MCF 10A (cell line): Measurements from ENCODE around the gene SURF4. TPM values are rescaled to one million over a fixed set of nuclear protein-coding genes. Genes with fewer than 3 reads are reported as not detected.

ENCODE experiments used
- BruUV-seq: library from RNA; stranded (reverse); fragments of 400-500 nt; replicated peaks from 2 replicates; lab custom pipeline; 2021; lab: Mats Ljungman, UMichigan
- CTCF ChIA-PET: fragments of 300-600 bp; sonication (Branson Sonifier 250); formaldehyde crosslinking; extraction: SDS; loops from one replicate; lab custom pipeline; 2021; ENCODE audit warnings: antibody characterized with exemption, inconsistent platforms; lab: Yijun Ruan, JAX
- POLR2A ChIA-PET: fragments of 300-600, 350-650 bp; sonication (Branson Sonifier 250); formaldehyde crosslinking; extraction: SDS; loops from one replicate; lab custom pipeline; 2020; ENCODE audit warnings: antibody characterized with exemption, inconsistent platforms; lab: Yijun Ruan, JAX
- DNase-seq: peaks from one replicate; pipeline ENCODE4 v3.0.0-alpha.2; 2018; ENCODE audit not compliant: unreplicated experiment
- H3K27ac Mint-ChIP-seq: one replicate; pipeline ENCODE4 v1.8.0; 2022; ENCODE audit warnings: mild to moderate bottlenecking, low read depth, mixed read lengths; ENCODE audit not compliant: unreplicated experiment
- H3K27me3 Mint-ChIP-seq: one replicate; pipeline ENCODE4 v1.8.0; 2022; ENCODE audit warnings: mixed read lengths; ENCODE audit not compliant: insufficient read depth, unreplicated experiment
- H3K36me3 Mint-ChIP-seq: one replicate; pipeline ENCODE4 v1.8.0; 2022; ENCODE audit warnings: mild to moderate bottlenecking, moderate library complexity, mixed read lengths; ENCODE audit not compliant: insufficient read depth, unreplicated experiment
- H3K4me1 Mint-ChIP-seq: one replicate; pipeline ENCODE4 v1.8.0; 2022; ENCODE audit warnings: mixed read lengths; ENCODE audit not compliant: insufficient read depth, unreplicated experiment
- H3K4me3 Mint-ChIP-seq: one replicate; pipeline ENCODE4 v1.8.0; 2022; ENCODE audit warnings: mild to moderate bottlenecking, moderate library complexity, mixed read lengths; ENCODE audit not compliant: unreplicated experiment
- H3K9me3 Mint-ChIP-seq: one replicate; pipeline ENCODE4 v1.8.0; 2022; ENCODE audit warnings: mixed read lengths; ENCODE audit not compliant: unreplicated experiment
- intact Hi-C: fragments of 100-400 bp; cut with micrococcal nuclease; formaldehyde crosslinking; loops from 2 replicates; pipeline ENCODE4 v1.14.1; 2022
- total RNA-seq: library from RNA; stranded (reverse); gene quantifications from 2 replicates; pipeline ENCODE4 v1.2.3, GENCODE V29; 2022
- TF ChIP-seq, protein P1 (sequence below): fragments of 200-600 bp; IDR thresholded peaks from one replicate; pipeline ENCODE4 v1.8.0; 2022; ENCODE audit warnings: antibody characterized with exemption, mild to moderate bottlenecking; ENCODE audit not compliant: unreplicated experiment

Gene SURF4
- total RNA-seq, 1 experiment from 2014 or later = 198 TPM

DNA sequence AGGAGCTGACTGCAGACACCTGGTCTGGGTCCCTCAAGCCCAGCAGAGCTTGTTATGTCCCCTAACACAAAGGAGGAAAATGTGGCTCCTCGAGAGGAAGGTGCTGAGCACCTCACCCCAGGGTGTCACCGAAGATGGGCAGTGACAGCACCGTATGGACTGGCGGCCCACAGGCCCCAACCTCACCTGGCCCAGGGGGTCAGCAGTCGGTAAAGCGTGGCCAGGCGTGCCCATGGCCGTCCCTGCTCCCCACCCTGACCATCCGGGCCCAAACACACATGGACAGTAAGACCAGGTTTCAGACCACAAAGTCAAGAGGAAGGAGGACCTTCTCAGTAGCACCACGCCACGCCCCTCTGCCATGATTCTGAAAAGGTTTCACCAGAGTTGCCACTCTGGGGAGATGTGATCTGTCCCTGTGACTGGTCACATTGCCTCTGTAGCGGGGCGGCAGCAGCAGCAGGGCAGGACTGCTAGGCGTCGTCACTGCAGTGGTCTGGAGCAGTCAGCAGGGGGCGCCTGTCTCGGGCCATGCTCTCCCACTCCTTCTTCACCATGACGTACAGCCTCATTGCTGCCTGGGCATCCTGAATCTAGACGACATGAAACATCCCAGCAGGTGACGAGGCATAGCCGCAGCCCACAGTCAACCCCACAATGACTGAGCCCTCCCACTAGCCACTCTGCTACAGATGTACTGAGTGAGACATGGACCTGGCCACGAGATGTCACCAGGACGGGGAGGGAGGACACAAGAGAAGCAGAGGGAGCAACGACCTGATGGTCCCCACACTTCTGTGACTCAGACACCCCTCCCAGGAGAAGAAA is 30.8 kb upstream of the SURF4 start:
- POLR2A ChIA-PET = no interaction called here
- CTCF ChIA-PET = interaction anchor here (0.7 to 1.7 kb wide), 7 partner anchors 9 to 333 kb away, joined by 3 to 10 read pairs (median 4); partner anchors contain the start of gene REXO4
- peaks cover 77% of the 10 kb centered on the region for H3K36me3 Mint-ChIP-seq
- BruUV-seq = no TSS peak
- H3K27me3 Mint-ChIP-seq = no peaks in the 10 kb centered on the region
- H3K9me3 Mint-ChIP-seq = no peaks in the 10 kb centered on the region
- no peak overlapping the region for H3K27ac Mint-ChIP-seq
- no peak overlapping the region for H3K4me3 Mint-ChIP-seq
- no peaks in the 10 kb centered on the region for H3K4me1 Mint-ChIP-seq
- TF ChIP-seq, protein P1, sequence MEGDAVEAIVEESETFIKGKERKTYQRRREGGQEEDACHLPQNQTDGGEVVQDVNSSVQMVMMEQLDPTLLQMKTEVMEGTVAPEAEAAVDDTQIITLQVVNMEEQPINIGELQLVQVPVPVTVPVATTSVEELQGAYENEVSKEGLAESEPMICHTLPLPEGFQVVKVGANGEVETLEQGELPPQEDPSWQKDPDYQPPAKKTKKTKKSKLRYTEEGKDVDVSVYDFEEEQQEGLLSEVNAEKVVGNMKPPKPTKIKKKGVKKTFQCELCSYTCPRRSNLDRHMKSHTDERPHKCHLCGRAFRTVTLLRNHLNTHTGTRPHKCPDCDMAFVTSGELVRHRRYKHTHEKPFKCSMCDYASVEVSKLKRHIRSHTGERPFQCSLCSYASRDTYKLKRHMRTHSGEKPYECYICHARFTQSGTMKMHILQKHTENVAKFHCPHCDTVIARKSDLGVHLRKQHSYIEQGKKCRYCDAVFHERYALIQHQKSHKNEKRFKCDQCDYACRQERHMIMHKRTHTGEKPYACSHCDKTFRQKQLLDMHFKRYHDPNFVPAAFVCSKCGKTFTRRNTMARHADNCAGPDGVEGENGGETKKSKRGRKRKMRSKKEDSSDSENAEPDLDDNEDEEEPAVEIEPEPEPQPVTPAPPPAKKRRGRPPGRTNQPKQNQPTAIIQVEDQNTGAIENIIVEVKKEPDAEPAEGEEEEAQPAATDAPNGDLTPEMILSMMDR = peak; percentile 76
- intact Hi-C loops = loop anchor here (1.0 kb wide), 1 partner anchor 80 kb away; no protein-coding TSS in a partner anchor
- peak; percentile 60 for DNase-seq

DNA sequence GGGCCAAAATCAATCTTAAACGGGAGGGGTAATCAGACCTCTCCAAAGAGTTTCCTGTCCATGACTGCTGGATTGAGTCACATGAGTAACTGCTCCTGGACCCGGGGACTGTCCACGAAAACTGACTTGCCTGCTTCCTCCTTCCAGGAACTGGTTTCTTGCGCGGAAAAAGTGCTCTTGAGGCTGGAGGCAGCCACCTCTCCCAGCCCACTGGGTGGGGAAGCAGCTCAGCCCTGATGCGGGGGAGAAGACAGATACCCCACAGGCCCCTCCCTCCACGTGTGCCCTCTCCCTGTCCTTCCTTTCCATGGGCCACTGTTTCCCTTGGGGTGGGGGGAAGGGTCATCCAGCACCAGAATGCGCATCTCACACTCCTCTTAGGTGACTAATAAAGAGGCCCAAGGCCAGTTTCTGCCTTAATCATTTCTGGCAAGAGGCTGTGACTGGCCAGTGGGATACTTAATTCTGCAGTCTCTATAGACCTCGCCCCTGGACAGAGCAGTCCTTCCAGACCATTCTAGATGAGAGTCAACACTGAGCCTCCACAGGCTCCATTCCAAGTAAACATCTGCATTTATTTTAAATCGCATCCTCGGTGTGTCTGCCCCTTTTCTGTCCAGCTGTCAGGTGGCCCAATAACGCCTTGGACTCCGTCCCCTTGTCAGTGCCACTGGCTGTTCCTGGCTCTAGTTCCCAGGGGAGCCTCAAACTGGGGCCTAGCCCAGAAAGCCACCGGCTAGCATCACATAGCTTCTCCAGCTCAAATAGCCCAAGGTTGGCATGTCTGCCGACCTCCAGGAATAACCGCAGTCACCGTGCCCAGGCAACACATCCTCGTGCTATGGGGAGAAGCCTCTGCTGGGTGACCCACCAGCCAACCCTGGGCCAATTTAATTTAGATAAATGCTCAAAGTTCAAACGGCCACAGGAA is 29.9 kb upstream of the SURF4 start:
- intact Hi-C loops = no loop called here
- BruUV-seq = no TSS peak
- Mint-ChIP-seq H3K36me3 (peaks cover 68% of the 10 kb centered on the region), H3K4me1 (no peaks in the 10 kb centered on the region), H3K9me3 (no peaks in the 10 kb centered on the region), H3K27me3 (no peaks in the 10 kb centered on the region), H3K27ac (no peak overlapping the region), H3K4me3 (no peak overlapping the region)
- ChIA-PET POLR2A (interaction anchor here (0.7 kb wide), 1 partner anchor 15 kb away, joined by 3 read pairs; no protein-coding TSS in a partner anchor), CTCF (interaction anchor here (0.7 to 1.7 kb wide), 7 partner anchors 10 to 332 kb away, joined by 3 to 10 read pairs (median 4); partner anchors contain the start of gene REXO4)
- TF ChIP-seq, protein P1 = no peak
- DNase-seq = no peak

DNA sequence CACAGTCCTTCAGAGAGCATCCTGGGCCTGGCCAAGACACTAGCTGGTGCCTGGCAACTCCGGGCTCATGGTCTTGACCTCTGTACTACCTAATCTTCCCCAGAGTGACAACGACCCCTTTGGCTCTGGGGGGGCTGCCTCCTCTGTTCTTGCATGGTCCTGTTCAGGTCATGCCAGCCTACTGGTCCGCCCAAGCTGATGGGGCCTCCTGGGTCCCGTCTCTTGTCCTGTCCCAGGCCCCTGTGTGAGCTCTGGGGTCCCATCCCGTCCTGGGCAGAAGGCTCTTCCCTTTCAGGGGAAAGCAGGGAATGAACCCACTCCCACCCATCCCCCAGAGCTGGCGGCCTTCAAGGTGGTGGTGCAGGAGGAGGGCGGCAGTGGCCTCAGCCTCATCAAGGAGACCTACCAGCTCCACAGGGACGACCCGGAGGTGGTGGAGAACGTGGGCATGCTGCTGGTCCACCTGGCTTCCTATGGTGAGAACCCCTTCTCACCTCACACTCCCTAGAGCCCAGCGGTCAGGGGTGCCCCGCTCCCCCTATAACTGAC is 28.7 kb upstream of the SURF4 start:
- TF ChIP-seq, protein P1 = no peak
- POLR2A ChIA-PET = interaction anchor here (0.6 to 1.5 kb wide), 3 partner anchors 26 to 50 kb away, joined by 3 read pairs; no protein-coding TSS in a partner anchor
- no peak overlapping the region for H3K4me3 Mint-ChIP-seq
- peaks cover 57% of the 10 kb centered on the region for H3K36me3 Mint-ChIP-seq
- CTCF ChIA-PET = interaction anchor here (0.6 to 1.8 kb wide), 9 partner anchors 7 to 69 kb away, joined by 3 to 6 read pairs (median 3); partner anchors contain the start of gene SURF6
- no peaks in the 10 kb centered on the region for H3K27me3 Mint-ChIP-seq
- DNase-seq = no peak
- intact Hi-C loops = no loop called here
- BruUV-seq = no TSS peak
- no peaks in the 10 kb centered on the region for H3K4me1 Mint-ChIP-seq
- no peak overlapping the region for H3K27ac Mint-ChIP-seq
- no peaks in the 10 kb centered on the region for H3K9me3 Mint-ChIP-seq
